ENCODE measurements around the gene DCAF15.
"Not testable (repeated sequence)": the region's sequence is repeated elsewhere in the genome, so short reads cannot be mapped to it uniquely, and the experiment has no call there.

DNA sequence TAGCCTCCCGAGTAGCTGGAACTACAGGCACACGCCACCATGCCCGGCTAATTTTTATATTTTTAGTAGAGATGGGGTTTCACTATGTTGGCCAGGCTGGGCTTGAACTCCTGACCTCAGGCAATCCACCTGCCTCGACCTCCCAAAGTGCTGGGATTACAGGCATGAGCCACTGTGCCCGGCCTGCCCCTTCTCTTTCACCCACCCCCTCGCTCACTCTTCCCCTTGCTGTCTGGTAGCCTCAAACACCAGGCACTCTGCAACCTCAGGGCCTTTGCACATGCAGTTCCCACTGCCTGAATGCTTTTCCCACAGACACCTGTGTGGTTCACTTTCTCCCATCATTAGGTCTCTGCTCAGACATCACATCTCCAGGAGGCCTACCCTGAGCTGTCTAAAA, 30.2 kb upstream of the DCAF15 start:
- TF ChIP-seq, protein P1, sequence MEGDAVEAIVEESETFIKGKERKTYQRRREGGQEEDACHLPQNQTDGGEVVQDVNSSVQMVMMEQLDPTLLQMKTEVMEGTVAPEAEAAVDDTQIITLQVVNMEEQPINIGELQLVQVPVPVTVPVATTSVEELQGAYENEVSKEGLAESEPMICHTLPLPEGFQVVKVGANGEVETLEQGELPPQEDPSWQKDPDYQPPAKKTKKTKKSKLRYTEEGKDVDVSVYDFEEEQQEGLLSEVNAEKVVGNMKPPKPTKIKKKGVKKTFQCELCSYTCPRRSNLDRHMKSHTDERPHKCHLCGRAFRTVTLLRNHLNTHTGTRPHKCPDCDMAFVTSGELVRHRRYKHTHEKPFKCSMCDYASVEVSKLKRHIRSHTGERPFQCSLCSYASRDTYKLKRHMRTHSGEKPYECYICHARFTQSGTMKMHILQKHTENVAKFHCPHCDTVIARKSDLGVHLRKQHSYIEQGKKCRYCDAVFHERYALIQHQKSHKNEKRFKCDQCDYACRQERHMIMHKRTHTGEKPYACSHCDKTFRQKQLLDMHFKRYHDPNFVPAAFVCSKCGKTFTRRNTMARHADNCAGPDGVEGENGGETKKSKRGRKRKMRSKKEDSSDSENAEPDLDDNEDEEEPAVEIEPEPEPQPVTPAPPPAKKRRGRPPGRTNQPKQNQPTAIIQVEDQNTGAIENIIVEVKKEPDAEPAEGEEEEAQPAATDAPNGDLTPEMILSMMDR (IDR thresholded peaks at IDR 0.05; ENCODE audit: low read depth, low read length): not testable (repeated sequence)
- not testable (repeated sequence) for TF ChIP-seq EZH2phosphoT487 (IDR thresholded peaks at IDR 0.05; ENCODE audit: low read depth)

All from OCI-LY3 (cell line).